HL-60/S4 (cell line): Measurements from ENCODE around the gene WDR1.

Experiments
- in situ Hi-C: fragments of 300-500 bp; cut with MboI; formaldehyde crosslinking; loops from 2 replicates; pipeline ENCODE4 v1.14.3; 2022; ENCODE audit warnings: low sequenced_read_pairs

The WDR1 gene

GRCh38 chr4:10050261-10050661 lies 66.3 kb downstream of the WDR1 start:
- in situ Hi-C loops: no loop called here

- in situ Hi-C loops: no loop called here
These were observed 67.5 kb downstream of the WDR1 start for GRCh38 chr4:10048941-10049697.

GRCh38 chr4:10047967-10048366 lies 68.6 kb downstream of the WDR1 start:
- in situ Hi-C loops: no loop called here

- in situ Hi-C loops: no loop called here
These were observed 70.1 kb downstream of the WDR1 start for GRCh38 chr4:10046471-10046870.

GRCh38 chr4:10045481-10045880 lies 71.1 kb downstream of the WDR1 start:
- in situ Hi-C loops: no loop called here

- in situ Hi-C loops: no loop called here
These were observed 75.6 kb downstream of the WDR1 start for GRCh38 chr4:10041036-10041435.

DNA sequence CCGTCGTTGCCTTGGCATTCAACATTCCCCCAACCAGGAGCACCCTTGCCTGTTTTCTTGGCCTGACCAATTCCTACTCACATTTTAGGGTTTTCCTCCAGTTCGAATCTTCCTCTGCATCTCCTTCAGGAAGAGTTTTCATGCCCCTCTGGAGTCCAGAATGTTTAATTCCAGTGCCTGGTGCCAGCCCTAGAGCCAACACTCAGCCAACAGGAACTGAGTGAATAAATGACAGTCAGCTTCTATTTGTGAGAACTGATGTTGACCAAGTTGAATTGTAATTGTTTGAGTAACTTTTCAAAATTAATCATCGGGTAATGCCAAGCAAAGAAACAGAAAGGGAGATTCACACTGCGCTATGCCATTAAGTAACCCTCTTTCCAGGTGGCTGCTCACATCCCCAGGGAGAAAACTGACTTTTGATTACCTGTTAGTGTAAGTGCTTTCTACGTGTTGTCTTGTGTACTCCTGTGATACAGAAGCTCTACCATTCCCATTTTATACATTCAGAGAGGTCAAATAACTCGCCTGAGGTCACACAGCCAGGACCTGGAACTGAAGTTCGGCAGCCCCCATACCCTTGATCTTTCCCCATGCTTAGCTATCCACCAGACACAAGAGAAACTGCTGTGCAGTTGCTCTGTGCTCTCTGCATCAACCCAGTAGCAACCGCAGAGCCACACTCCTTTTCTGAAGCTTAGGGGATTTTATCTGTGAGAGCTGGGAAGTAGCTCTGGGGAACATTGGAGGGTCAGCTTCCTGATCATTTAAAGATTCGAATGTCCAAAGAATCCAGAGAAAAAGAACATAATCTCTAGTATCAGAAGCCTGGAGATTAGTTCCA lies 76.3 kb downstream of the WDR1 start:
- in situ Hi-C loops: no loop called here

- in situ Hi-C loops: no loop called here
These were observed 79.7 kb downstream of the WDR1 start for GRCh38 chr4:10036807-10037342.

- in situ Hi-C loops: no loop called here
These were observed 81.5 kb downstream of the WDR1 start for GRCh38 chr4:10035130-10035529.

DNA sequence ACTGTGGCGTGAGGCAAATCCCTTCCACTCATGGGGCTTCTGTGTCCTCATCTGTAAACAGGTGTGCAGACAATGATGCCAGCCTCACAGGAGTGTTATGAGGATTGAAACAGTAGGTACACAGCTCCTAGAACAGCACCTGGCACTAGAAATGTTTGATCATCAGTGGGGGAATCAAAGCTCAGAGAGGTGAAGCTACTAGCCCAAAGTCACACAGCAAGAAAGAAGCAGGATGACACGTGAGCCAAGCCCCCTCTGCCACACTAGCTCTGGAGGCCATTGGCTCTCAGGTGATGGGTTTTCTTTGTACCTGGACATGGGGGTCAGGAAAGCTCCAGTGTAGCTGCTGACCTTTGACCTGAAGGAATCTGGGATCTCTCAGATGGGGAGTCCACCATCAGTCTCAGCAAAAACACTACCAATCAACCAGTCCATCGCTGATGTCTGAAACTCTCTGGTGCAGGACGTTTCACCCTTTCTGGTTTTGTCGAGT lies 81.9 kb downstream of the WDR1 start:
- in situ Hi-C loops: no loop called here

GRCh38 chr4:10034136-10034535 lies 82.5 kb downstream of the WDR1 start:
- in situ Hi-C loops: no loop called here

- in situ Hi-C loops: no loop called here
These were observed 83.3 kb downstream of the WDR1 start for GRCh38 chr4:10033191-10033881.

DNA sequence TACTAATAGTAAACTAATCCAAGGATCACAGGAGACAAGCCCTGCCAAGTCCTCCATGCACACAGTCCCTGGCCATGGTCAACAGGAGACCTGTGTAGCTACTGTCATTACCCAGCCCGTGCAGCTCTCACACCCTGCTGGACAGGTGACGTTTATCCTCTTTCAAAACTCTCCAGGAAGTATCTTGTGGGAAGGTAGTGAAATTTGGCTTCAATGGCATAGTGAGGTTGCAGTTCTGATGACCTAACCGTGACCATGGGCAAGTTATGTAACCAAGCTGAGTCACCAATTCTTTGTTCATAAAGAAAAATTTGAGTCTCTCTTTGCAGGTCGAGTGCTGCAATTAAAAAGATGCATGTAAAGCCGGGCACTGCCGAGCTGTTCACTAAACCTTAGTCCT lies 84.0 kb downstream of the WDR1 start:
- in situ Hi-C loops: no loop called here

DNA sequence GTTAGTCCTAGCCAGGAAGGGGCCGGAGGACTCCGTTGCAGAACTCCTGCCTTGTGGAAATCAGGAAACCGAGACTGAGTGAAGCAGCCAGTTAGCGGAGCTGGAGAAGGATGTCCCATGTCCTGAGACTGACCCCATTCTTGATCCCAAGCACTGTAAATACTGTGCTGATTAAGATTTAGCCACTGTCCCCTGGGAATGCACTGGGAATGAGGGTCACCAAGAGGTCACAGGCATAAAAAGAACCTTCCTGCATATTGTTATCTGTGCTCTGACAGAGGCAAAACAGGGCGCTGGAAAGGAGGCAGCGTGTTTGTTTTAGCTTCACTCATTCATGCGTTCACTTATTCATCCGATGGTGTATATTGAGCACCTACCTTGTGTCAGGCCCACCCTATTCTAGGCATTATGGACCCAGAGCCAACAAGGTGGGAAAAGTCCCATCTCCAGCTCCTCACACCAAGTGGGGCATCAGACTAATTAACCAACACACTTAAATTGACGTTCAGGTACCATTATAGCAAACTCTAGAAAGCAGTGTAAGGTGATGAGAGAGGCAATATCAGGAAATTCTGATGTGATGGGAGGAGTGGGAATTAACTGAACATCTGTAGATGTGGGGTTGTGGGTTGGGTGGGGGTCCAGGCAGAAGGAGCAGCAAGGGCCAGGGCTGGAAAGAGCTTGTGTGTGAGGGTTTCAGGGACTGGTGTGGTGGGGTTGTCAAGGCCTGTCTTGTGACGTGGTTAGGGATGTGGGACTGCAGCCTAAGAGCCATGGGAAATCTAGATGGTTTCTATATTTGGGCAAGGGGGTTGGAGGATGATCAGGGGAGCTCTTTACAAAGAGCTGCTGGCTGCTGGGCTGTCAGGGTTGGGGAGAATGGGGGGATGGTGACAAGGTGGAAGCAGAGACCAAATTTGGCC lies 84.7 kb downstream of the WDR1 start:
- in situ Hi-C loops: no loop called here

DNA sequence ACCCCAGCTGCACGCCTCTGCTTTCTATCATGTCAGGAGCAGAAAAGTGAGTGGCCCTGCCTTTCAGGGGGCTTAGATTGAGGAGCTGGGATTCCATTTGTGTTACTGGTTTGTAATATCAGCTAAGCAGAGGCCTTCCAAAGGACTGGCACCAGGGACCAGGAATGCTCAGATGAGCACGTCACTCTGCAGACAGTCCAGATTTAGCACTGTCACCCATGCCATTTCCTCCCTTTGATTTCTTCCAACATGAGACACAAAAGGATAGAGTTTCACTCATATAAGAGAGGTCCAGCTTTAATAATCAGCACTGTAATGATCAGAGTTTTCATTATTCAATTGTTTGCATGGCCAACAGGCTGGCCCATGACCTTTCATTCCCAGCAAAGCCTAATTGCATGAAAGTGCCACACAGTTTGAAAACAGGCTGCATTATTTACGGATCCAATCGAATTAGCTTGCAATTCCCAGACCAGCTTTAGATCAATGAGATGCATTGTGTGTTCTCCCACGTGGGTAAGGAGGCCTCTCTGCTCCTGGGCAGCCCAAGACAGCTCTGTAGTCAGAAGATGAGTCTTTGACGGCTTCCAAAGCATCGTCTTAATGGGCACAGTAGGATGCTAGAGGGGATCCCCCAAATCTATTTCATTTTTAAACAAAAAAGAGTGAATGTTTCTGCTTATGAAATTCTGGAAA lies 85.5 kb downstream of the WDR1 start:
- in situ Hi-C loops: no loop called here

DNA sequence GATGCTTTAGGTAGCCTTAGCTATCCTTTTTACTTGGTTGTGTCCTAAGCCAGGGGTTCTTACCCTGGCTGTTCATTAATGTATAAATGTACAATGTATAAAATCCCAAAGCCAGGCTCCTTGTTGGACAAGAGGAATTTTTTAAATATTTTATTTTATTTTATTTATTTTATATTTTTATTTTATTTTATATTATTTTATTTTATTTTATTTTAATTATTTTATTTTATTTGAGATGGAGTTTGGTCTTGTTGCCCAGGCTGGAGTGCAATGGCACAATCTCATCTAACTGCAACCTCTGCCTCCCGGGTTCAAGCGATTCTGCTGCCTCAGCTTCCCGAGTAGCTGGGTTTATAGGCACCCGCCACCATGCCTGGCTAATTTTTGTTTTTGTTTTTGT lies 87.2 kb downstream of the WDR1 start:
- in situ Hi-C loops: no loop called here

GRCh38 chr4:10028910-10029309 lies 87.7 kb downstream of the WDR1 start:
- in situ Hi-C loops: no loop called here

- in situ Hi-C loops: no loop called here
These were observed 90.1 kb downstream of the WDR1 start for GRCh38 chr4:10026485-10026884.

DNA sequence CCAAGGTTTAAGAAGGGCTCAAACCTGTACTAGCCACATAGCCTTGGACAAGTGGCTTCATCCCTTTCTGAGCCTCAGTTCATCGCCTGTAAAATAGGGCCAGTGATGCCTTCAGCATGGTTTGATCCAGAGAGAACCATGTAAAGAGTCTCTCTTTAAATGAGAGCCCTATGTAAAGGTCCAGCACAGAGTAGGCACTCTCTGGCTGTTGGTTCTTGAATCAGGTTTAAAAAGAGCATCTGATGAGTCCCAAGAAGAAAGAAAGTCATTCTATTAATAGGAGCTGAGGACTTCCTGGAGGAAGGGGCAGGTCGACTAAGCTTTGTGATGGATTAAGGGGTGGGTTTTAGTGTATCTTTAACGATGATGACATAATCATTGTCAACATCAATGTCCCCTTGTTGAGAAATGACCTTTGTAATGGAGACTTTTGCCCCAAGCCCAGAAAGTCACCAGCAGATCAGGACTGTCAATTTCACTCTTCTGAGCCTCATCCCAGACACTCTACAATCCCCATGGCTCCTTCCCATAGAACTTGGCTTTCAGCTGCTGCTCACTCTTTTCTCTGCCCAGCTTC lies 91.3 kb downstream of the WDR1 start:
- in situ Hi-C loops: no loop called here
